K562 (cell line): ENCODE measurements around the gene HPS1.

Experiments used
- CTCF ChIP-seq, 3 experiments: IDR thresholded peaks in 2 of 3; conservative IDR thresholded peaks in 1 of 3; 2 replicates each; pipeline ENCODE4 v1.5.1; 2011 to 2012; ENCODE audit warnings: low read length in 3 of 3, mild to moderate bottlenecking in 3 of 3, control low read depth in 2 of 3, improper control_type of control experiment in 1 of 3, inconsistent platforms in 1 of 3, low read depth in 1 of 3, mixed read lengths in 1 of 3, moderate library complexity in 1 of 3; ENCODE audit not compliant: insufficient read depth in 2 of 3
- EZH2 ChIP-seq: IDR thresholded peaks from 2 replicates; pipeline ENCODE4 v1.6.1; 2012; ENCODE audit warnings: low read depth, mild to moderate bottlenecking, inconsistent platforms, low read length, borderline replicate concordance
- NONO ChIP-seq, 2 experiments: fragments of 200-400 bp in 1 of 2; fragments of 450-650 bp in 1 of 2; formaldehyde crosslinking in 1 of 2; IDR thresholded peaks; 2 replicates each; pipeline ENCODE4 v1.6.1; 2017; ENCODE audit warnings: low read depth in 2 of 2, mild to moderate bottlenecking in 2 of 2, moderate library complexity in 2 of 2, low read length in 1 of 2
- SMARCA5 ChIP-seq: fragments of 450-650 bp; IDR thresholded peaks from 2 replicates; pipeline ENCODE4 v1.6.1; 2016
- TFAP4 ChIP-seq: sonication (generic); formaldehyde crosslinking; IDR thresholded peaks from 2 replicates; pipeline ENCODE4 v1.8.0; 2022; ENCODE audit warnings: missing genetic modification reagents, mild to moderate bottlenecking, moderate library complexity, borderline replicate concordance
- ZFX ChIP-seq: sonication (generic); formaldehyde crosslinking; IDR thresholded peaks from 2 replicates; pipeline ENCODE4 v1.8.0; 2022; ENCODE audit warnings: mild to moderate bottlenecking, missing genetic modification reagents, moderate library complexity
- ZNF274 ChIP-seq: IDR thresholded peaks from 2 replicates; pipeline ENCODE4 v1.6.1; 2011; ENCODE audit warnings: low read depth, mild to moderate bottlenecking, low read length, moderate library complexity, borderline replicate concordance

- TF ChIP-seq TFAP4 (no peak), ZFX (CRISPR knock-in tag) (no peak), SMARCA5 (no peak), CTCF (IDR thresholded peaks at IDR 0.05 in 2 of 3, conservative IDR thresholded peaks at IDR 0.05 in 1 of 3; ENCODE audit: insufficient read depth in 2 of 3, low read depth in 1 of 3, low read length in 3 of 3) (no peak), EZH2 (no peak), ZNF274 (no peak), NONO (IDR thresholded peaks at IDR 0.05; ENCODE audit: low read depth in 2 of 2, low read length in 1 of 2) (no peak)
These were observed 19.7 kb downstream of the HPS1 start for GRCh38 chr10:98427011-98427515.
